ENCODE measurements around the gene GMDS. TPM values are rescaled to one million over a fixed set of nuclear protein-coding genes. Genes with fewer than 3 reads are reported as not detected.
A peak's percentile ranks its signal among the peaks of the same experiment; 100 is the strongest.

Gene GMDS
- total RNA-seq, 1 experiment from 2014 or later, result 23.2 TPM

DNA sequence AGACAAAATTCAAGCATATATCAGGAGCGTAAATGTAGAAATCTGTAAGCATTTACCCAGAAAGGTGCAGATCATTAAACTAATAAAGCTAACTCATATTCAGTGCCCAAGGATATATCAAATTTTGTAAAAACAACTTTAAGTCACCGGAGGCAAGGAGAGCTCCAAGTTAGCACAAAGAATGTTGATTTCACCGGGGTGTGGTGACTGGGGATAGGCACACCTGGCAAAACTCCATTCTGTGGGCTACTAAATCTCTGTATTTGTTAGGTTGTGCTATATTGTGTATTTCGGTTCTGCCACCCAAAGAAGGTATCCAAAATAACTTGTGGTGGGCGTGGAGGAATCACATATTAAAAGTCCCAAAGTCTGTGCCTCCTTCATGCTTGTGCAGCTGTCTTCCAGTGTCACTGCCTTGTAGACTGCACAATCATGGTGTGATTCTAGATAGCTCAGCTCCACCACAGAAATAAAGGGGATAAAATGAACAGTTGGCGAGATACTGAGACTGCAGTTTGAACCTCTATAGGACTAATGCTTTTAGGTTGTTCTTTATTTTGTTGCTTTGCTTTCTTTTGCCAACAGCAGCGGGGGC is 111.6 kb downstream of the GMDS start:
- no peak for DNase-seq (ENCODE audit: low read depth)

DNA sequence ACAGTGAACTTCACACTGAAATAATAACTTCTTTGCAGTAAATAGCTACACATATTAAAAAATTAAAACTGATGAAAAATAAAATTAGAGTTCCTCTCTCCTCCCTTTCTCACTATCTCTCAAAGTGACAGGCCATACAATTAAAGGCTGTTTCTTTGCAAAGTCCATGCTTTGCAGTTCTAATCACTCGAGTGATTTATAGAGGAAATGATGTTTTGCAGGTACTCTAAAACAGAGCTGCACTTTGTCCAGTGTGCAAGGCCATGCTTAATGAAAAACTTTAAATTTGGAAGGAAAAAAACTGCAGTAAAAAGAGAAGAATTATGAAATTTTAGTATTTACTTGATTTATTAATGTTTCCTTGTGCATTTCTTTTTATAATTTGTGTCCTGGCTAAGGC is 112.5 kb downstream of the GMDS start:
- DNase-seq (ENCODE audit: low read depth), result no peak

DNA sequence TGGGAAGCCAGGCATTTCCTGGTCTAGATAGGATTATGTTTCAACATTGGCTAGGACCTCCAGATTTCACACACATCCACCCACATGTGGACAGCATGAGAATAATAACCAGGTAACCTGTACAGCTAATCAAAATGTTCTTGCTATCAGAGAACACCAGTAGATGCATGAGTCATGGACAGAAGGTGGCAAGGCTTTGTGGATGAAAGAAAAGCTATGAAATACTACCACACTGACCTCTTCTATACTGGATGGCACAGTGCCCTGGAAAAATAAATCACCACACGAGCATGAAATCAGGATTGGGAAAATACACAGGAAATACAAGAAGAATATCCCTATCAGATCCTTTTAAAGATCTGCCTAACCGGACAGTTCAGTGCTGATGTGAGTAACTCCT is 113.0 kb downstream of the GMDS start:
- DNase-seq (ENCODE audit: low read depth), result peak; percentile 77

DNA sequence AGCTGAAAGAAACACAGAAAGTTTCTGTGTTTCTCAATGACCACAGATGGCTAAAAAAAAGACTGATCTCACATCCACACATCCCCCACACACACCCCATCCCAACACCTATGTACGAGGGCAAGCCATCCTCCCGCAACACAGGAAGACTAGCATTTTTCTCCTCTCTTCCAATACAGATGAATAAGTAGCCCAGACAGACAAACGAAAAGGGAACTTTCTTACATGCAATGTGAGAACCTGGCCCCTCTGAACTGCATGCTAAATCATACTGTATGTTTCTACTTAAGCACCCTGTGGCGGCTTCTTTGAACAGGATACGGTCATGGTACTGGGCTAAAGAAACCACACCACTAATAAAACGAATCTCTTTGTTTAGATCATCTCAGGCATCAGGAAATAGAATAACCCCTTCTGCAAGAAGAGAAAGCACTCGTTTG is 116.2 kb downstream of the GMDS start:
- no peak for DNase-seq (ENCODE audit: low read depth)

DNA sequence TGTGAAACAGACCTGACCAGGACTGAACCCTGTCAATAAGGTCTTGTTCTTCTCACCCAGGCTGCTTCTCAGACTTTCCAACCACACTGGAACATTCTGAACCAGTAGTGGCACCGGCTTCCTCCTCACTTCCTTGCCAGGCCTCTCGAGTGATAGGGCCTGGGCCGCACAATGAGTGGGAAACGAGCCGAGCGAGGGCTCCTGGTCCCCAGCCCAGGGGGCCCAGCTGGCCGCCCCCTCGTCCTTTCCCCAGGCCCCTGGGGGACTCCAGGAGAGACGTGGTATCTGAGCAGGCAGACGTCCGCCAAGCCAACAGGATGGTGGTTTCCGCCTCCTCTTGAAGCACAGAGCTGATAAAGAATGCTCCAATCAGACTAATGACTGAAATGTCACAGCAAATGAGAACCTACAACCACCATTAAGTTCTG is 117.9 kb downstream of the GMDS start:
- no peak for DNase-seq (ENCODE audit: low read depth)

DNA sequence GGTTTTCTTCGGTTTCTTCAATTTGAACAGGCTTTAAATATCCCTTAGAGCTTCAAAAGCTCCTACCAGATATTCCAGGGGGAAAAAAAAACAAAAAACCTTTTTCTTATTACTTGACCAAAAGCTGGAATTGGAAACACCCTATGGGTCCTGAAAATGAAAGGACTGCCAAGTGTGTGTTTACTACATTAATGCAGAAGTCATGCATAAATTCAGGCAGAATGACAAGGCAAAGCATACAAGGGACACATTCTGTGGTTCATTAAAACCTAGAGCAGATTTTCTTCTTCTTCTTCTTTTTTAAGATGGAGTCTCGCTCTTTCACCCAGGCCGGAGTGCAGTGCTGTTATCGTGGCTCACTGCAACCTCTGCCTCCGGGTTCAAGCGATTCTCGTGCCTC is 119.1 kb downstream of the GMDS start:
- no peak for DNase-seq (ENCODE audit: low read depth)

DNA sequence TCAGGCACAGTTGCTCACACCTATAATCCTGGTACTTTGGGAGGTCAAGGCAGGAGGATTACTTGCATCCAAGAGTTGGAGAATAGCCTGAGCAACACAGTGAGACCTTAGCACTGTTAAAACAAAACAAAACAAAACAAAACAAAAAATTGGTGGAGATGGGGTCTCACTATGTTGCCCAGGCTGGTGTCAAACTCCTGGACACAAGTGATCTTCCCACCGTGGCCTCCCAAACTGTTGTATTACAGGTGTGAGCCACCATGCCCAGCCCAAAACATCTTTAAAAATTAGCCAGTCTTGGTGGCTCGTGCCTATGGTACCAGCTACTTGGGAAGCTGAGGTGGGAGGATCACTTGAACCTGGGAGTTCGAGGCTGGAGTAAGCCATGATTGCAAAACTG is 120.2 kb downstream of the GMDS start:
- DNase-seq (ENCODE audit: low read depth), result no peak

DNA sequence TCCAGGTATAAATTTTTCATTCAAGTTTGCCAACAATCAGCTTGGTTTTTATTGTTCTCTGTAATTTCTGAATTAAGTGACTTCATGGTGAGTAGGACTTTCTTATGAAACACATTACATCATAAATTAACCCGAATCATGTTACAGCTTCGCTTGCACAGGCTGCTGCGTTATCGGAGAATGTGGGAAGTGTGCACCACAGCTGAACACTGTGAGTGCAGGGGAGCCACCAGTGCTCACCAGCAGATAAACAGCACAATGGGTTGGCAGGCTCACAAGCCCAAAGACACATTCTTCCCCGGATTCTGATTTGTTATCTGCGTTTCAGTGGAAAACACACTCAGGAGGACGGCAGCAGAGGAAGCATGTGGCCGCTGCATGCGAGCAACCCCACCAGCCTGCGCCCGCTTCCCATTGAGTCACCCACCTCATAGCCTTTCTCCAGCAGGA is 121.1 kb downstream of the GMDS start:
- no peak for DNase-seq (ENCODE audit: low read depth)

DNA sequence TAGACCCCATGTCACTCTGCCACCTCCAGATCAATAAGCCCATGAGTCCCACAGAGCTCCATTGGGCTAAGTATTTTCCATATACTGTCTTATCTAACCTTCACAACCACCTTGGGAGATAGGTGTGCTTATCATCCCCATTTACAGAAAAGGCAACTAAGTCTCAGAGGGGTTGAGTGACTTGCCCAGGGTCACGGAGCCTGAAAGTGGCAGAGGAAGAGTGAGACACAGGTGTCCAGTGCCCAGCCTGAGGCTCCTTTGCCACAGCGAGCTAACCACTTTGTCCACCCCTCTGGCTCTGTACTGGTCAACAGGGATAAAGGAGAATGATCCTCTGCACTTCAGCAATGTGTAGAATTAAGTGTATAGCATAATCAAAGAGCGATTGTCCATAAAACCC is 124.5 kb downstream of the GMDS start:
- no peak for DNase-seq (ENCODE audit: low read depth)

DNA sequence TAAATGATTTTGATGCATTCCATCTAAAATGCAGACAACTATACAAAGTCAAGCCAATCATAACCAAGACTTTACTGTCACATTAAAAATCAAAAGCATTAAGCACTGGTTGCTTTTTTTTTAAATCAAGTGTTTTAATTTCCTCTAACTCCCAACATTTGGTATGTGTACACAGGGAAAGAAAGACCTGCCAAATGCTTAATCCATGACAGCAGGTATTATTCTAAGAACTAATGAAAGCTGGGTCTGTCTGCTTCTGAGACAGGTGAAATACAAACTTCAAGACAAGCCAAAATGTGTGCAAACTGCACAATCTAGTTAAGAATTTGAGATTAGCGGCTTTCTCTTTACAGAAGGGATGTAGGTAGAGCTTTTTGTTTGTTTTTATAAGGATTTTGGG is 126.1 kb downstream of the GMDS start:
- no peak for DNase-seq (ENCODE audit: low read depth)

DNA sequence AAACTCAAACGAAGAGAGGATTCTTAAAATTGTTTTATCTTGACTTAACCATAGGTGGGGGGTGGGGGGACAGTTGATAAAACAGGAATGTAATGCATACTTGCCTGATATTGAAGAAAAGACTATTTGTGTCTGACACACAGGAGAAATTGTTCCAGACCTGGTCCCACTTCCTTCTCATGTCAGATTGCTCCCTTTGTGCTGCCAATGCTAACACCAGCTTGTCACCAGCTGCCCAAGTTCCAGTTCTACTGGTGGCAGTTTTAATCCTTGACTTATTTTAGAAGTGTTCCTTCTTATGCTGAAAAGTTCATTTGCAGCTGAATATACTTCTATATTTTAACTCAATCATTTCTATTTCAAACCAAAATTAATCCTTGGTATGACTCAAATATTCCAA is 127.3 kb downstream of the GMDS start:
- no peak for DNase-seq (ENCODE audit: low read depth)

DNA sequence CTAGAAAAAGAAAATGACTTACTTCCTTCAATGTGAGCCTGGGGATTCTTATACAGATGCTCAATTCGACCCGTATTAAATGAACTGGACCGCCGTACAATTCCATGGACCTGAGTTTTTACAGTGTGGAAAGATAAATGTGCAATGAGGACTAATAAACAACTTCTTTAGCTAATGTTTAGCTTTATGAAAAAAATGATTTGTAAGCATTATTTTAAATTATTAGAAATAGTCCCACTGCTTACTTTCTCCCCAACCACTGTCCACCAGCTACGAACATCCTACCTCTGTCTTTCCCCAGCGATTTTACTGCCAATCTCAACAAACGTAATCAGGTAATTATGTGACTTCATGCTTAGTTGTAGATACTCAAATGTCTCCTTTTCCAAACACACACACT is 128.0 kb downstream of the GMDS start:
- no peak for DNase-seq (ENCODE audit: low read depth)

DNA sequence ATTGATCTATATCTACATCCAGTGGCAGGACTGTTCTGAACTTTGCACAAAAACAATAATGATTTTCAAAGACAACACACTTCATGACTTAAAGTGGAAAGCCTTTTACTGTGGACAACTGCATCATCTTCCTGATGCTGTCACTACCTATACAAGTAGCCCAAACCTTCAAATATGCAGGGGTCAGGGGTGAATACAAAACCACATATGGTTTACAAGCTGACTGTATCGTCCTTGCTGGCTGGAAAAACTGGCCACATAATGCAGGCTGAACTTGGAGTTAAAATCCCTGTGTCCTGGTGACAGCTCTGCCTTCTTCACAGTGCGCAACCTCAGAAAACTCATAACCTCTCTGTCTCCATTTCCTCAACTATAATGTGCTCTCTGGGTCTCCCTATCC is 128.9 kb downstream of the GMDS start:
- peak; percentile 47 for DNase-seq (ENCODE audit: low read depth)

DNA sequence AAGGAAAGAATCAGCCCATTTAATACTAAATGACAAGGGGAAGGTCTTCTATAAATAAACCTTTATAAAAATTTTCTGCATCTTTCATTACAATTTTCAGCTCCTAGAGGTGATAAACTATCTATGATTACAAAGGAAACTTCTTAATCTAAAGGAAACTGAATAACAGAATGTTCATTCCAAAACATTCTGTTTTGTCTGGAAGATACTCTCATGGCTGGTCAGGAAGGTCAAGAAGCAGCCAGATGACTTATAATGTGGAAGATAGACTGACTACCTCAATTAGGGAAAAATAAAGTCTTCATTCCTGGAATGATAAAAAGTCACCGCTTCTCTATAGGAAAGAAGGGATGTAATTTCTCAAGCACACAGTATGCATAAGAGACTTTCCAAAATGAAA is 131.3 kb downstream of the GMDS start:
- DNase-seq (ENCODE audit: low read depth), result no peak

DNA sequence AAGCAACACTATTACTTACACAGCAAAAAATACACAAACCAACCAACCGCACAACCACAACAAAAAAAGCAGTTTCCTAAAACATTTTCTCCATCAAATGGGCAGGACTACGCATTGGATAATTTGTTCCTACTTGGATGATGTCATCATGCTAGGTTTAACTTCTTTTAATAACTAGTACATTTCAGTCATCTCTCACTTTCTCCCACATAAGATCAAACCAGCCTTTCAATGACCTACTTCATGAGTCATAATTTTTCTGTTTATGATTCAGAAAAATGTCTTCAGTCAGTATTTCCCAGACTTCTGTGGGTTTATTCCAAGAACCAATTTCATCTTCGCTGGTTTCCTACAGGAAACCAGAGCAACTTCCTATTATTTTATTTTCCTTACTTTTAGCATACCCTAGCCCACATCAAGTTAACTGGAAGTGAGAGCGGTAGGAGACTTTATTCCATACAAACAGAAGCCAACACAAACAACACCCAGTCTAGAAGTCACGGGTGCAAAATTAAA is 134.2 kb downstream of the GMDS start:
- DNase-seq (ENCODE audit: low read depth), result peak; percentile 47

DNA sequence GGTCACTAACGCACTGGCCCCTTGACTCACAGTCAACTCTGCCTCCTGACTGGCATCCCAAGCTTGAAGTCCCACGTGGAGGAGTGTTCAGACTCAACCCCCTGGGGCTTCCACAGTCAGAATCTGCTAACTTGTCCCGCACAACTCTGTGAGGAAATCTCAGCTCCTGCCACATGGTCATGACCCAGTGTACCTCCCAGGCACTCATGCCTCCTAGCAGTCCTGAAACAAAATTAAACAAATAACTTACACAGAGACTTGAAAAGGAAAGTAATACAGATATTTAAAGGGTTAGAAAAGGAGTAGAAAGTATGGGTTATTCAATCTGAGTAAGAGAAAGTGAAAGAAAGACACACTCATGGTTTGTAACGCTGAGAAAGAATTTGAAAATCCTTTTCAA is 134.9 kb downstream of the GMDS start:
- peak; percentile 24 for DNase-seq (ENCODE audit: low read depth)

DNA sequence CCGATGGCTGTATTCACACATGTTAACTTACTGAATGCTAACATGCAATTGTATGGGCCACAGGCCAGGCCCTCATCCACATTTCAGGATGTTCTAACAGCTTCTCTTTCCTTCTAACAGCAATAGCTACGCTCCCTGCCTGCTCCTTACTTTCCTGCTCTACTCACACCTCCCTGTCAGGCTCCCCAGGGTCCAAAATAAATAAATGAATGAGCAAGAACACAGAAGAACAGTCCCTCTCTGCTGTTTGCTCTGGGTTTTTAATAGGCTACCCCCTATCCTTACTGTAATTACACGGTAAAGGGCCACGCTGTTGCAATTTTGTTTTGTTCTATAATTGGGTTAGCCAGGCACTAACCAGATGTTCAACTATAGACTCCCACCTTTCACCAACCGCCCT is 135.6 kb downstream of the GMDS start:
- DNase-seq (ENCODE audit: low read depth), result no peak

DNA sequence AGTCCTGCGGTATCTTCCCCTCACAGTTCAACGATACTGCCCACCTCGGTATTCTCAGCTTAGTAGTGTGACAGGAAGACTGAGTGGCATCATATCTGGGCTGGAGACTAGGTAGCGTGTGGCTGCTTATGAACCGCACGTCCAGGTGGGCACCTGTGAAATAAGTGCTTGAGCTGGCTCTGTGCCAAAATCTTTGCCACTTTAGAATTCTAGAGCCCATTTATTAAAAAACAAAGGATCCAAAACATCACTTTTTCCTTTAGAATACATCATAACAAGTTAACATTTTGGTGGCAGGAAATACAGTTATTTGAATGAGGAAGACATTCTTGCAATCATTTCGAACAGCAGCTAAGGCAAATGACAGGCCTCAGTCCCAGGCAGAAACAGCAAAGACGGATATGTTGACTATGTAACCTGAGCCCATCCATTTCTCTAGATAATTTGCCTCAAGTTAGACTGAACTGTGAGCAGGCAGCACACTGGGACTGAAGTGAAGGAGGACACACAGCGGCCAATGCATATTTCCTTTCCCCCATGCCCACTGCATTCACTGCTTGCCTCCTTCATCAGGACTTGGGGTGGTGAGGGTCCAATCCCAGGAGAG is 136.6 kb downstream of the GMDS start:
- DNase-seq (ENCODE audit: low read depth), result no peak

DNA sequence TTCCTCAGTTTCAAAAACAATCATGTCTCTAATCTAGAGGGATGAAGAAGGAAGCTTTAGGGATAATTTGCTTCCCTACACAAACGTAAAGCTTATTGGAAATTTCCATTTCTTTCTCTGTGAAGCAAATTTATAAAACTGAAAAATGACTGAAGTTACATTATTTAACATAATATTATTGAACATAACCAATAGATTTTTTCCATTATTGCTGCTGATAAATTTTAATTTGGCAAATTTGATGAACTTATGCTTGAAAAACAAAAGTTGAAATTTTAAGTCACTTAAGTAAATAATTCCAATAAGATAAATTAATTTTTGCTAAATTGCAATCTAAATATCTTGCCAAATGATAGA is 140.9 kb downstream of the GMDS start:
- no peak for DNase-seq (ENCODE audit: low read depth)

DNA sequence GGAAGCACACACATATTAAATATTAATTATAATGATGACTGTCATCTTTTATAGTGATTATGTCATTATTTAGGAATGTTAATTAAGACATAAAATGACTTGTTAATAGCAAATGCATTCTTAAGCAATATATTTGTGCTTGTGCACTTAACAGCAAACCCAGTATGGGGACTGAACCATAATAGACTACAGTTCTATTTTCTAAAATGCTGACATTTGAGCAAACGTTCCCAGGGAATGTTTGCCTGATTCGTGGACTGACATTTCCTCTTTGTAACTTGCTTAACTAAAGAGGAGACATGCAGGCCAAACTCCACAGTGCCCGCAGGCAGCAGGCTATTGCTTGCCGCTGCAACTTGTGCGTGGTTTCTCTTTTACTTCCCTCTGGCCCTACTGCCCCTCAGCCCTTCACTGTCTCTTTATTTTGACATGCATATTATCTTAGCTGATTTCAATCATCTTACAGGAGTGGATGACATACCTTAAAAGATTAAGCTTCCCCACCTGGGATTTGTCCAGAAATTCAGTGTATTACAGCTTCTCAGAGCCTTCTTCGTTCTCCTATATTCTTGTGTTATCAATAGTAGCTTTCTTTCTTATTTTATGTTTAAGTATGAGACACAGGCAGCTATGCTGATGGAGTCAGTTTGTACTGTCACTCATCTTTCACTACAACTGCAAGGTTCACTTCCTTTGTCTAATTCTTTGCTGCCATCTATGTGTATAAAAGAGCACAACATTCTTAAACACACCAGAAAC is 141.5 kb downstream of the GMDS start:
- peak; percentile 68 for DNase-seq (ENCODE audit: low read depth)

DNA sequence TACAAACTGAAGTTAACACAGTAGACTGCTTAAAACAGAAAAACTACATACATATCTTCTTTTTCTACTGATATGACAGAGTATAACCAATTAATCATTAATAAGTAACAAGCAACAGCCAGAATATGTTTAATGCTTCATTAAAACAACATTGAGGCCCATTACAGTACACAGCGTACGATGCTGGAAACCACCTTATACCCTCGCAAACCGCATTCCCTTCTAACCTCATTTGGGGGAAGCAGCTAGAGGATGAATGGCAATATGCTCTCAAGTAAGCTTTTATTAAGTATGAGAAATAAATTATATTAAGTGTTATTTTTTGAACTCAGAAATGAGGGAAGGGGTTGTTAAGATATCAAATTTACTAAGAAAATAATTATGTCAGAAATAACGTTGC is 142.4 kb downstream of the GMDS start:
- DNase-seq (ENCODE audit: low read depth), result no peak

DNA sequence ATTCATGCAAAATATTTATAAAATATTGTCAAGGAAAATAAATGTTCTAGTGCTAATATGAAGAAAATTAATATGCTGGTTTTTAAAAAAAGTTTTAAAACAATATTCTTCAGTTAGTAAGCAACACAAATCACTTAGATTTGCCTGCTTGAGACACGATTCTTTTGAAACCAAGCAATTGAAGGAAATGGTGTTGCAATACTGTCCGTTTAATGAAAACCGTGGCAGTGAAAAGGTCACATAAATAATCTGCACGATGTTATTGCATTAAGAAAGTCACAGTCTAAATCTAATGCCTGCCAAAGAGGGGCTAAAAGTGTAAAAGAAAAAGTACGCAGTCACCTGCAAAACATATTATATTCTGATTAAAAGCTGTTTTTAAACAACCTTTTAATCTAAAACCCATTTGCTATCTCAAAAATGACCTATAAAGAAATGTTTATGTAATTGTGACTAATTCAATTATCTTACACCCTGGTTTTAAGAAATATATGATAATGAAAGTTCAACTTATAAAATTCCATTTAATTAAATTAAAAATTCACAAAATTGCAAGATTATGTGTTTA is 143.0 kb downstream of the GMDS start:
- DNase-seq (ENCODE audit: low read depth), result no peak

DNA sequence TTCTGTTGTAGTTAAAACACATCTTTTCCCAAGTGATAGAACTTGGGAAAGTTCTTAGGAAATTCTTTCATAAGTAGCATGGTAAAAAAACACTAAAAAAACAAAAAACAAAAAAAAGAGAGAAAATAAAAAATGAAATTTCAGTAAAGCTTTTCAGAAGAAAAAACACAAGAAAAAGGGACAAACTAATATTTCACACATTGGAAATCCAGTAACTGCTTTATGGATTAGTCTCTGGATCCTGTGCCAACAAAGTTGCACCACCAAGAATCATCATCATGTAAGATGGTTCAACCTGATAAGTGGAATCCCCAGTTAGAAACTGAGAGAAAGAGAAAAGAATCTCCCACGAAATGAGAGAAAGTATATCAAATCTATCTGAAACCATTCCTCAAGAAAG is 144.2 kb downstream of the GMDS start:
- DNase-seq (ENCODE audit: low read depth), result no peak

Measured in M059J (cell line).